Stimulated activated CD8-positive, alpha-beta memory T cell treated with anti-CD3 and anti-CD28 coated beads, Interleukin-2, amount 100 ng/mL, for 1 hour (primary cell): ENCODE measurements around the gene RAC3.

Experiments used
- DNase-seq, 2 donors: peaks; one replicate each; pipeline ENCODE4 v3.0.0-alpha.2; 2020; ENCODE audit warnings: low read depth in 2 of 2

The RAC3 gene

DNA sequence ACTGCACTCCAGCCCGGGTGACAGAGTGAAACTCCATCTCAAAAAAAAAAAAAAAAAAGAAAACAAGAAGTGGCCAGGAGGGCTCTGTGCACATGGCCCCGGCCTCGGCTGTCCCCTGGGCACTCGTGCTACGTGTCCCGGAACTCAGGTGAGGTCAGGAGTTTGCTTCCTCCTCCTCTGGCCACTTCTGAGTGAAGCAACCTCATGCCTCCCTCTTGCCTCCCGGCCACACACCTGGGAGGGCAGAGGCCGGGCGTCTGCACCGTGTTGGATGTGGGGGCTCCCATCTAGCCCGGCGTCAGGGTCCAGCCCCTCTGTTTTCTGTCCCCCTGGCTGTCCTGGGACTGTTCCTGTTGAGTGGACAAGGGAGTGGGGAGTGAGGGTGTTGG, 31.9 kb upstream of the RAC3 start:
- no peak for DNase-seq

DNA sequence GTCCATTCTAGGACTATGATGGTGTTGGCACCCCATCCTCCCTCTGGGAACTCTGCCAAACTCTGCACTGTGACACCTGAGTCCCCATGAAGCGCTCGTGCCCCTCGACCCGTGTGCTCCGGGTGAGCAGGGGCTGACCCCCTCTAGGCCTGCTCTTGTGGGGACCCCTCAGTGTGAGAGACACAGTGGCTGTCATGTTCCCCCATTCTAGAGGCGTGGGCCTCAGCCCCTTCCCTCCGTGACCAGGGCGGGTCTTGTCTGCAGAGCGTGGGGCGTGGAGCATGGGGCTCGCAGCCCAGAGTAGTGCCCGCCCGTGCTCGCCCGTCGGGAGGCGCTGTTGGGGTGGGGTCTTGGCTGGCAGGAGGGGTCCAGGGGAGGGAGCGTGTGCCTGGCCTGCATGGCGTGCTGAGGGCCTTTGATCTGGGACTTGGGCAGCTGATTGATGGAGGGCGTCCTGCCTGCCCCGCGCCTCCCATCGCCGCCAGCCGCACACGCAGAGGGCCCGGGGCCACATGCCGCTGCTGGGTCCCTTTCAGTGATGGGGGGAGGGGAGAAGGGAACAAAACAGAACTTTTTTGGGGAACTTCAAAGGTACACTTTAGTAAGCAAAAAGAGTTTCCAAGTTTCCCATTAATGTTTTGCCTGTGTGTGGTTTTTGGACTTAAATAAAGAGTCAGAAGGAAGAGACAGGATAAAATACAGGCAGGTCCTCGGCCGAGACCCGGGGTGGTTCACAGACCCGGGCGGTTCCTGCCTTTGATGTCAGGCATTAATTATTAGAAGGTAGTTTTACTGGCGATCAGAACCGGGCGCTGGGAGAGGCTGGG, 31.3 kb upstream of the RAC3 start:
- no peak for DNase-seq

DNA sequence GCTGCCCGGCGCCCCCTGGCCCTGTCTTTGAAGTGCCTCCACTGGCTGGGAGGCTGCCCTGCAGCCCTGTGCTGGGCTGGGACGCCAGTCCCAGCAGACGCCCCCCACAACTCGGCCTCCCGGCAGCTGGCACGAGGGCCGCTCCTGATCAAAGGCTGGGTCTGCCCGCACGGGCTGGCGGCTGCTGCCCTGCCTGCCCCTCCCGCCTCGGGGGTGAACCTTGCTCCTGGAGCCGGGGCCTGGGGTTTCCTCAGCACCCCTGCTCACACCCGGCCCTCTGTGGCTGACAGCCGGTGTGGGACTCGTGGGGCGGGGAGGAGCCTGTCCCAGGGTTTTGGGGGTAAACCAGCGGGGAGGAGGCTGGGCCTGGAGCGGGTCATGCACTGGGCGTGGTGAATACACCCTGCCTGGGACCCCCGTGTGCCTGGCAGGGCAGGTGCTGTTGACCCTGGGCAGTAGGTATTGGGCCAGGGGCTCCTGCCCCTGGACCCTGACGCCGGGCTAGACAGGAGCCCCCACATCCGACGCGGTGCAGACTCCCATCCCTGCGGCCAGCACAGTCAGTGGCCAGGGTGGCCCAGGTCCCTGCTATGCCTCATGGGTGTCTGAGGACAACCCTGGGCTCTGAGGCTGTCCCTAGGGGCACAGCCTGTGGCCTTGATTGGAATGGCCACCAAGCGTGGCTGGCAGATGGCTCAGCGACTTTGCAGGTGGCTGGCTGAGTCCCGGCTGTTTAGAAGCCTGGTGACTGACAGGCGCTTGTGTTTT, 30.5 kb upstream of the RAC3 start:
- DNase-seq = no peak

DNA sequence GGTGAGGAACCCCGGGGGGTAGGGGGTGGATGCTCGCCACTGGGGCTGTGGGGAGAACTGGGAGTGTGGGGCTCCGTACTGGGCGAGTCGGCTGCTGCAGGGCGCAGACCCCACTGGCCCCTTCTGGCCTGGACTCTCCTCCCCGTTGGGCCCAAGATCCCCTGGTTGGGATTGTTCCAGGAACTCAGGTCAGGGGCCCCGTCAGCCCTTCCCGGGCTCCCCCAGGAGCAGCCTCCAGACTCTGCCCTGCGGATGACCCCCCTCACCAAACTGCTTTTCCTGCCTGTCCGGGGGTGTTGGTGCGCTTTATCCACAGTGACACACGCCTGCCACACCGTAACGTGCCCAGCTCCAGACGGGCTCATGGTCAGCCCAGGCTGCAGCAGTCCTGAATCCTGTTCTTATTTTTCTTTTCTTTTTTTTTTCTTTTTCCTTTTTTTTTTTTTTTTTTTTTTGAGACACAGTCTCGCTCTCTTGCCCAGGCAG, 29.9 kb upstream of the RAC3 start:
- no peak for DNase-seq

DNA sequence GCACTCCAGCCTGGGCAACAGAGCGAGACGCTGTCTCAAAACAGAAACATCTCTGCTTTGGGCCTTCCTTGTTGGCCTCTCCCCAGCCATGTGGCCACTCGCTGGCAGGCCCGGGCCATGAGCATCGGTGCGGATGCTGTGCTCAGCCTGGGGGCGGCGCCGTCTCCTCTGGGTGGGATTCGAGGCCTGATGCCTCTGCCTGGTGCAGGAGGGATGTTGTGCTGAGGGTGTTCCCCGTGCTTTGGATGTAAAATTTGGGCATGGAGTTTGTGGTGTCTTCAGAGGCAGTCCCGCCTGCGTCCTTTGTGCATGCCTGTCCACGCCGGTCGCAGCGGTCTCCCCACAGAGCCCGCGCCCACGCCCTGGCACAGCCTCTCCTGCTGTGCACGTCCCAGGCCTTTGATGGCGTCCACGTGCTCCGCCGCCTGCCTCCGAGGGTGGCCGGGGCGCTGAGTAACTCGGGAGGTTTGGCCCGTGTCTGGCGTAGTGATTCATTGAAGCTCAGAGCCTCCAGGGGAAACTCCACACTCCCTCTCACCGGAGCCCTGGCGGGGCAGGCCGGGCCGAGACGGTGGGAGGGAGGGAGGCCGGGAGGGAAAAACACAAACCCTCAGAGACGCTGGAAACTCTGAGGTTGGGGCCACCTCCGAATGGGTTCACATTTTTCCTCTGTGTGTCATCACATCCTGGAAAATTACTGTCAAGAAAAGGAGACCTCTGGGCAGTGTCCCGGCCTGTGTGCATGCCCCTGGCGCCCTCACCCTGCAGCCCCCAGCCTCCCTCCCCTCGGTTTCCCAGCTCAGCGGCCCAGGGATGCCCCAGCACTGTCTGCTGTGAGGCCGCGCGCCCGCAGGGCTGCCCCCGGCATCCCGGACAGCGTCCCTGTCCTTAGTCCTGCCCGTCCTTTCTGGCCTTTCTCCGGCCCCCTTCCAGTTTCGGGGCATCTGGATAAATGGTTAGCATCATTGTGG, 27.8 kb upstream of the RAC3 start:
- DNase-seq = no peak

DNA sequence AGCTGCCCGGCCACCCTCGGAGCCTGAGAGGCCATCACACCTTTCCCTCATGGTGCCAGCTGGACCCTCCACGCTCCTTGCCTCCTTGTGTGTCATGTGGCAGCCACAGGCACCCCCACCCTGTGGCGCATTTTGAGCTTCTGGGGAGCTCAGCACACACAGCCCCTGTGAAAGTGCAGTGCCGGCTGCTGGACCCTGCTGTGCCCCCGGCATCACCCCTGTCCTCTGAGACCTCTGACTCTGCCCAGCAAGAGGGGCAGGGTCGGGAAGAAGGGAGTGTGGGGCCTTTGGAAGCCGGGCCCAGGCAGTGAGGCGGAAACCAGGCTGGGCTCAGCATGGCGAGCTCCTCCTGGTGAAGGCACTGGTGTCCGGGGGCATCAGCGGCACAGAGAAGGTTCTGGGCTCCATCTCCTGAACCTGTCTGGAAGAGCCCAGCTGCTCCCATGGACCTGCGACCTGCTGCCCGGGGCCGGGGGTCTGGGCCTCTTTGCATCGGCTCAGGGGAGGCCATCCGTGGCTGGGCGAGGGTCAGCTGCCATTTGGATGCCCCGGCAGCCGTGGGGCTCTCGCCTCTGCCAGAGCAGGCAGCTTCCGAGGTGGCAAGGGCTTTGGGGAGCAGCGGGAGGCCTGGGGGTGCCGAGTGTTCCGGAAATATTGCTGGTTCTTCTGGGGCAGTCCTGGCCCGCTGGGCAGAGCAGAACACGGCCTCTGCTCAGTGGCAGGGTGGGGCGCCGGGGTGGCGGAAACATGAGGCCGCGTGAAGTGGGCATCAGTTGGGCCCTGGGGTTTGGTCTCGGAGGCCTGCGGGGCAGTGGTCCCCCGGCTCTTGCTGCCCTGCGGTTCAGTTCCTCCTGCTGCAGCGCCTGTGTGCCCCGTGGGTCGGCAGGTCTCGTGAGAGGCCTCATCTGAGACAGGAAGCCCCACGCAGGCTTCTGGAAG, 26.7 kb upstream of the RAC3 start:
- DNase-seq = no peak

DNA sequence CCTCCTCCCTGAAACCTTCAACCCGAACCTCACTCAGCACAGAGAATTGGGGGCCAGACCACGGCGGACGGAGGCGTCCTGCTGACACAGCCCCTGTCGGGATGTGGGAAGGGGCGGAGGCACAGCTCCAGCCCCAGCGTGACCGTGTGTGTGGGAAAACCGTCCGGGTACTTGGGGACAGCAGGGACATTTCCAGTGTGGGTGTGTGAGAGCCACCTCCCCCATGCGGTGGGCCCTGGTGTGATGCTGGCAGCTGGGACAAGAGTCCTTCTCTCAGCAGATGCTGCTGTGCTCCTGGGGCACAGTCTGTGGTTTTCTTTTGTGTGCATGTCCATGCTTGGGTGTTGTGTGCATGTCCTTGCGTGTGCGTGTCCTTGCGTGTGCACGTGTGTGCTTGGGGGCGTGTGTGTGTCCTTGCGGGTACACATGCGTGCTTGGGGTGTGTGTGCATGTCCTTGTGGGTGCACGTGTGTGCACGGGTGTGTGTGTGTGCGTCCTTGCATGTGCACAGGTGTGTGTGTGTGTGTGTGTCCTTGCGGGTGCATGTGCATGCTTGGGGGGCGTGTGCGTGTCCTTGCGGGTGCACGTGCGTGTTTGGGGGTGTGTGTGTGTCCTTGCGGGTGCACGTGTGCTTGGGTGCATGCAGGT, 25.7 kb upstream of the RAC3 start:
- DNase-seq = no peak

DNA sequence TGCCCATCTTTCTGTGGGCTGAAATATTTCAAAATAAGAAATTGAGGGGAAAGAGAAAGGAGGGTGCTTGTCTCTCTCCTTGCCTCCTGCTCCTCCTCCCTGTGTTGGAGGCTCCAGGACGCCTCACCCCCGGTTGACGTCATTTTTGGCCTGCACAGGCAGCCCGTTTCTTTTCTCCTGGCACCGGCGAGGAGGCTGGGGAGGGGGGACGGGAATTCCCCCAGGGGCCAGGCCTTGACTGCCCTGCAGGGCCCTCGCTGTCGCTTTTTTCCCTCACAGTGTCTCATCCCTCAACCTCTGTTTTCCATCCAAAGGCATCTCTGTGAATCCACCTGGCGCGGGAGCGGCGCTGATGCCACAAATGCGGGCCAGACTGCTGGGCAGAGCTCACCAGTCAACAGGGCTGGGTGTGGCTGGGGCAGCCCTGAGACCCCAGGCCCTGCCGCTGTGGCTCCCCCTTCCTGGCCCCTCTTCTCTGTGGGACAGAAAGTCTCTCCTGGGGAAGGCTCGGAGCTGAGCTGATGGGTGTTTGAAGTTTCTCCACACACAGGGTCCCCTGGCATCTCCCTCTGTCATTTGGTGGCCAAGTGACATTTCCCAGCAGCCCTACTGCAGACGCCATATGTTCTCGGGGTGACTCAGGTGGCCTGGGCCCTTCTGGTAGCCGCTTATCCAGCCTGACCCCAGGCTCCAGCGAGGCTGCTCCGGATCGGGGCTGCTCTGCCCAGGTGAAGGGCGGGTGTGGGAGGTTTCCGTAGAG, 24.8 kb upstream of the RAC3 start:
- no peak for DNase-seq

DNA sequence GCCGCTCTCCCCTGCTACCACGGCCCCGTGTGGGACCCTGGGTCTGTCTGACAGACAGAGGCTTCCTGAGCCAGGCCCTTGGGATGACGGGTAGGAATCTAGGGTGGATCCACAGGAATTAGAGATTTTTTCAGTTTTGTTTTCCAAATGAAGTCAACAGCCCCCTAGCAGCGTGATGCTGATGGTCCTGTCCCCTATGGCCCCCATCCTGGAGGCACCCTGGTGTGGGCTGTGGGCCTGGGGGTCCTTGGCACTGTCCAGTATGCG, 24.3 kb upstream of the RAC3 start:
- no peak for DNase-seq

DNA sequence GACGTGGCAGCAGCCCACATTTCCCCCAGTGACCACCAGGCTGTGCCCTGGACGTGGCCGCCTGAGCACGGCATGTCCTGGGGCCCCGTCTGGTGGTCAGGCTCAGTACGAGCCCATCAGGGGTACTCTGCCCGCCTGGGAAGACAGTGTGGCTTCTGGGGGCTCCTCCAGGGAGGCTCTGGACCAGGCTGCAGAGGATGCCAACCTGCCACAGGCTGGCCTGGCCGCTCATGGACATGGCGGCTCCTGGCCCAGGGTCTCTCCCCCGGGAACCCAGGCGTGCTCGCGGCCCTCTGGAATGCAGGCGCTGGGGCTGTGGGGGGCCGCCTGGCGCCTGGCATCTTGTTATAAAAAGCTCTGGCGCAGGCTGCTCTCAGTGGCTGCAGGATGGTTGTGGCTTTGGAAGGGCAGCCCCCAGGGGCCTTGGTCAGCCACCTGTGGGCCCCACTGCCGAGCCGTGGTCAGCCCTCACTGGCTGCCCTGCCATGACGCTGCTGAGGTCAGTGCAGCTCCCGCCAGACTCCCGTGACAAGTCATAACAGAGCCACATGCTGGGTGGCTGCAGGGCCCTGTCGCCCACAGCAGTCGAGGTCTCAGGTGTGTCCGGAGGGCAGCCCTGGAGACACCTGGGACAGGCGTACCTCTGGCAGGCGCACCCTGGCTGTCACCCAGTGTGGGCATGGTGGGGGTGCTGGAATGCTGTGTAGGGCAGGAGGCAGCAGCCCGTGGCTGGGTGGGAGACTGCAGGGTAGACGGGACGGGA, 23.8 kb upstream of the RAC3 start:
- DNase-seq = no peak

DNA sequence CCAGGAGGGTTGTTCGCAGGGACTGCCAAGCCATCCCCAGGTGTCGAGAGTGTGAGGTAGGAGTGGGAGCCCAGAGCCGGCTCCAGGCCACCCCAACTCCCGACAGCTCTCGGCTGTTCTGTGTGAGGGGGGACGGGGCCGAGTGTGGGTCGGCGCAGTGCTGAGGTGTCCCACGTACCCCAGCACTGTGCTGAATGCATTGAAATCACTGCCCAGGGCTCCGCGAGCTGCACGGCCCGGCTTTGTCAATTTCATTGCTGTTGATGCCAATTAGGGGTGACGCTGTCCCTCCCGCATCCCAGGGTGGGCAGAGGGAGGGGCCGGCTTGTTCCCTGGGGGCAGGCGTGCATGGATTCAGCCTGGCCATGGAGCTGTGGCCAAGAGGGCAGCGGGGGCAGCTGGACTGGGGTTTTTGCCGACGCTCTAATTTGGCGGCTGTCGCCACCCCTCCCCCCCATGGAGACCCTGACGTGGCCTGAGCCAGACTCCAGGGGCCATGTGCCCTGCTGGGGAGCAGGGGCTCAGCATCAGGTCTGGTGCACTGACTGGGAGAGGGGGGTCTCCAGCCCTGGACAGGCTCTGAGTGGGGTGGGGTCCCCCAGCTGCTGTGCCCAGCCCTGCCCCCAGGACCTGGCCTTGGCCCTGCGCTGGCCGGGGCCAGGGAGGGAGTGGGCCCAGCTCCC, 23.1 kb upstream of the RAC3 start:
- DNase-seq = no peak

DNA sequence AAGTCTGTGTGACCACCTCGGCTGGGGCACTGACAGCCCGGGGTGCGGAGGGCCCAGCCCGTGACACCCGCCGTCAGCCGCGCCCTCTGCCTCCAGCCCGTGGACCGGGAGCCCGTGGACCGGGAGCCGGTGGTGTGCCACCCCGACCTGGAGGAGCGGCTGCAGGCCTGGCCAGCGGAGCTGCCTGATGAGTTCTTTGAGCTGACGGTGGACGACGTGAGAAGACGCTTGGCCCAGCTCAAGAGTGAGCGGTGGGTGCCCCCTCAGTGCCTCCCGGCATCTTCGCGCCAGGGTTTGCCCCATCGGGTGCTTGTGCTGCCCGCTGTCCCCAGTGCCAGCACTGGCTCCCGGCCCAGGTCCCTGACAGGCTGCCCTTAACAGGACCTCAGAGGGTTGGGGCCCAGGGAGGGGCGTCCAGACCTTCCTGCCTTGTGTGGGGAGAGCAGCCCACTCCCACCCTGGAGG, 22.5 kb upstream of the RAC3 start:
- DNase-seq = no peak

DNA sequence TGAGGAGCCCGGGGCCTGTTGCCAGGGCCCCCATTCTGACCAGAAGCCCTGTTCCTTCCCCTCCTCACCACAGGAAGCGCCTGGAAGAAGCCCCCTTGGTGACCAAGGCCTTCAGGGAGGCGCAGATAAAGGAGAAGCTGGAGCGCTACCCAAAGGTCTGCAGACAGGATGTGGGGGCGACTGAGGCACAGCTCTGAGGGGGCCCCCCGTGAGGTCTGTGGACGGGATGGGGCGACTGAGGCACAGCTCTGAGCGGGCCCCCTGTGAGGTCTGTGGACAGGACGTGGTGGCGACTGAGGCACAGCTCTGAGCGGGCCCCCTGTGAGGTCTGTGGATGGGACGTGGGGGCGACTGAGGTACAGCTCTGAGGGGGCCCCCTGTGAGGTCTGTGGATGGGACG, 22.1 kb upstream of the RAC3 start:
- DNase-seq = no peak

DNA sequence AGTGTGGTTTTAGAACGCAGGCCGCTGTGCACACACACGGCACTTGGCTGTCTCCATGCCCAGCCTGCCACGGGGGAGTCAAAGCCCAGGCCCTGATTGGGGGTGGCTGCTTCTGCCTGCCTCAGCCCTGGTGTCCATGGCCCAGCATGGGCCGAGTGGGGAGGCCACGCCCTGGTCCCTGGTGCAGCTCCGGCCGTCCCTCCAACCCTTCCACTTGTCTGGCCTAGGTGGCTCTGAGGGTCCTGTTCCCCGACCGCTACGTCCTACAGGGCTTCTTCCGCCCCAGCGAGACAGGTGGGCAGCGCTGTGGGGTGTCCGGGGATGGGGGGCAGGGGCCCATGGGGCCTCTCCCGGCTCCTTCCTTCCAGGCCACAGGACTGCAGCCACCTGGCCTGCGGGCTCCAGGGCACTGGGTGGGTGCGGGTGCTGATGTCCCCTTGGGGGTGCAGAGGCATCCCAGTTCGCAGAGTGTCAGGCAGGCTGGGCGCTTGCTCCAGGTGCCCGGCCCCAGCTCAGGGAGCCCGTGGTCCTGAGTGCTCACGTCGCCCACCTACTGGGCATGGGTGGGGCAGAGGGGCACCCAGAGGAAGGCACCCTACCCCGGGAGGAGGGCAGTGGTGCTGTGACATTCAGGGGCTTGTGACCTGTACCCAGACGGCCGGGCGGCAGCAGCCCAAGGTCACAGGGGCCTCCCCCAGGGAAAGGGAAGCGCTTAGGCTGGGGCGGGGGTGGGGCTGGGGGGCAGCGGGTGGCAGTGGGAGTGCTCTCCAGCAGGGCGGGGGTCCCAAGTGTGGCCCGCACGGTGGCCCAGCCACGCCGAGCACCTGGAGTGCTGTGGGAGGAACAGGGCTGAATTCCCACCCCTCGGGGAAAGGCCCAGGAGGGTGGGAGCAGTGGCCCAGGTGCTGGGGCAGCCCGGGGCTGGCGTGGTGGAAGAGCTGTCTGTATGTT, 20.6 kb upstream of the RAC3 start:
- DNase-seq = no peak

DNA sequence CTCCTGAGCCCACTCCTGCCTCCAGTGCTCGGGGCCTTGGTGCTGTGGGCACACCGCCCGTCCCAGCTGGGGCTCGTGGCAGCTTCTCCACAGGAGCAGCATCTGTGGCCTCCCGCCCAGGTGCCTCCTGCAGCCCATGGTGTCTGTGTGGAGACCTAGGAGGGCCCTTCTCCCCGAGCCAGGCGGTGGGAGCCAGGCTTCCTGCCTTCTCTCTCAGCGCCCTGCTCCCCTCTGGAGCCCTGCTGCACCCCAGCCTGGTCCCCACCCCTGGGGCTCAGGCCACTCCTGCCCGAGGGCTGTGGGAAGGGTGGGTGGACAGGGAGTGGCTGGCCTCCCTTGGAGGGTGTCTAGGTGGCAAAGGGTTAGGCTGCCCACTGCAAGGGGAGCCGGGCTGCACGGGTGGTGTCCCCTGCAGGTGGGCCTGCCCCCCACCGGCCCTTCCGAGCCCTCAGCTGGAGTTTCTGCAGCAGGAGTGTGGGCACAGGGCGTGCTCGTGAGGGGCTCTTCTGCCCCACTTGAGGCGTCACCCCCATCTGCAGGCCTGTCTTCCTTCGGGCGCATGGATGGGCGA, 19.8 kb upstream of the RAC3 start:
- DNase-seq = no peak

DNA sequence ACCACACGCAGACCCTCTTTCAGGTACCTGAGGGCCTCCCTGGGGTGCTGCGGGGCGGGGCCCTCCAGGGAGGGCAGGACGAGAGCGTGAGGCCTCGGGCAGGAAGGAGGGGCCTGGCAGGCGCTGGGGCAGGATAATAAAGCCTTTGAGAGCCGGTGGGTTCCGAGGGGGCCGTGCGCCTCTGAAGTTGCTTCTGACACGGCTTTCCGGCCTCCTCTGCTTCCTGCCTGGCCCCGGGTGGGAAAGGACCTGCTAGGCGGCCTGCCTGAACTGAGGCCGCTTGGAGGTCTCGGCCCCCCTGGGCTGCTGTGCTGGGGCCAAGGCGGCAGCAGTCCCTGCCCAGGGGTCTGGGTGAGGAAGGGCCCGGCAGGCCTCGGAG, 19.2 kb upstream of the RAC3 start:
- DNase-seq = no peak
